H1 (cell line): ENCODE data around the gene WDFY3. TPM values are rescaled to one million over a fixed set of nuclear protein-coding genes. Genes with fewer than 3 reads are reported as not detected.

Experiments used
- NRF1 ChIP-seq: IDR thresholded peaks from 2 replicates; pipeline ENCODE4 v1.6.1; 2011; ENCODE audit warnings: mild to moderate bottlenecking, low read depth, low read length, improper control_type of control experiment
- POLR2AphosphoS5 ChIP-seq: IDR thresholded peaks from 2 replicates; pipeline ENCODE4 v1.6.1; 2011; ENCODE audit warnings: low read depth, low read length
- SIN3A ChIP-seq, 2 experiments: IDR thresholded peaks in 1 of 2; conservative IDR thresholded peaks in 1 of 2; 2 replicates each; pipeline ENCODE4 v1.6.1; 2011 to 2012; ENCODE audit warnings: low read length in 2 of 2, improper control_type of control experiment in 1 of 2, low read depth in 1 of 2, mild to moderate bottlenecking in 1 of 2
- SP1 ChIP-seq: IDR thresholded peaks from 2 replicates; pipeline ENCODE4 v1.6.1; 2011; ENCODE audit warnings: low read depth, low read length
- TAF1 ChIP-seq: IDR thresholded peaks from 2 replicates; pipeline ENCODE4 v1.6.1; 2011; ENCODE audit warnings: mild to moderate bottlenecking, low read depth, low read length
- polyA plus RNA-seq, 7 experiments: library from polyadenylated mRNA; depleted of rRNA in 3 of 7; stranded (reverse) in 5 of 7; unstranded in 2 of 7; fragments of >200 nt in 5 of 7; fragments of 200-250 nt in 2 of 7; gene quantifications; 1 replicate in 5 of 7; 2 replicates in 1 of 7; 4 replicates in 1 of 7; pipeline versions ENCODE4 v1.2.1 to v1.2.3, GENCODE V29; 2011 to 2013; ENCODE audit warnings: missing spikeins in 2 of 7, mixed read lengths in 2 of 7
- total RNA-seq: library from RNA; stranded (reverse); fragmentation: NEBNext Ultra II Directional; extraction: Animal tissue kit (Norgen Biotek cat#: 25700); gene quantifications from 2 replicates; pipeline ENCODE4 v1.2.1, GENCODE V29; 2021

Gene WDFY3
- total and polyA plus RNA-seq, 2 of the 8 experiments (the other 6 are each of a cell fraction or from before 2014, with no cell fraction given): 25.6 to 62.4 TPM

DNA sequence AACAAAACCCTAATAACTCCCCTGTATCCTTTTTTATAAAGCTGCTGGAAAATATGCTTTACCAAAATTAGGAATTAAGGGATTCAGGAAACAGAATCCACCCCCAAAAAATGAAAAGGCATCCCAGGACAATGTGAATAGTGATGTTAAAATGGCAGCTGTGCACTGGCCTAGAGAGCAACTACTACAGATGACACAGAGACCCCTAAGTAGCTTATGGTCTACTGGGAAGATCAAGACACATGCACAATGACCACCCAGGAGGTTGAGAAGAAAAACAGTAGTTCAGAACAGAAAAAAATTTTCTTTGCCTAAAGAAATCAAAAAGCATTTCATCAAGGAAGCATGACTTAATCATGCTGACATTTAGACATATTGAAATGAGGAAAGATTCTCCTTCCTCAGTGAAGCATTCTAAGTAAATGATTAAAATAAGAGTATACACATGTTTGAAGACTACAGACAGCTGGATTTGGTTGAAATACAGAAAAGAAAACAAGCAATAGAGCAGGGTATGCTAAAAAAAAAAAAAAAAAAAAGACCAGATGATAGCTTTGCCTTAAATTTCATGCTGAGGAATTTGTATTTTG, 117.3 kb downstream of the WDFY3 start (continued):
- TF ChIP-seq SIN3A (conservative IDR thresholded peaks at IDR 0.05 in 1 of 2, IDR thresholded peaks at IDR 0.05 in 1 of 2; ENCODE audit: low read depth in 1 of 2, low read length in 2 of 2): no peak
- no peak for TF ChIP-seq SP1
- TF ChIP-seq NRF1: no peak
- TF ChIP-seq POLR2AphosphoS5: no peak
- no peak for TF ChIP-seq TAF1
